HG02610 (cell line): ENCODE measurements around the gene ELANE.
"Not testable (repeated sequence)": the region's sequence is repeated elsewhere in the genome, so short reads cannot be mapped to it uniquely, and the experiment has no call there.

Source experiments
- ATAC-seq: cut with Tn5 transposase; IDR thresholded peaks from one replicate; pipeline ENCODE4 v1.9.1; 2021; ENCODE audit warnings: mild to moderate bottlenecking, moderate library complexity; ENCODE audit not compliant: unreplicated experiment

Gene ELANE

DNA sequence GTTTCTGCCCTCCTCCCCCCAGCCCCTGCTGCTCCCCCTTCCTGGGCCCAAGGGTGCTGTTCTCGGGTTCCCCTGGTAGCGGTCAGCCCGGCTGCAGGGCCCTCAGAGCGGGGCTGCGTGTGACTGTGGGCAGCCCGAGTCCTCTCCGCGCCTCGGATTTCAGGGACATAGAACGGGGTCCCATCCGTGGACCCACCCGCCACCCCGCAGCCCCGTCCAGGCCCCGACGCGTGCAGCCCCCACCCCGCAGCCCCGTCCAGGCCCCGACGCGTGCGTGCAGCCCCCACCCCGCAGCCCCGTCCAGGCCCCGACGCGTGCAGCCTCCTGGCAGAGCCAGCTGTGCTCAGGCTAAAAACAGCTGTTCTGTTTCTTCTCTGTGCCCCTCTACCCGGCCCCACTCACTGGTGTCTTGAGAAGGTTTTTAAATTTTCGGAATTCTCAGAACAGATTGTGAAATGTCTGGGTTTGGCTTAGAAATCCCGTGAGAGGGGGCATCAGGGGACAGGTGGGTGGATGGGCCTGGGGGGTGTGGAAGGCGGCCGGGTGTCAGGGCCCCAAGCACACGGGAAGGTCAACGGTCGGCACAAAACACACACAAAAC lies 16.8 kb upstream of the ELANE start:
- no peak for ATAC-seq

GRCh38 chr19:840519-841206 lies 11.4 kb upstream of the ELANE start, which contains the start of gene PRTN3:
PRTN3 (plus strand) TSS chr19:840999; CDS start chr19:841009, 10 bp downstream.
- ATAC-seq = no peak

GRCh38 chr19:842802-843179 lies 9.3 kb upstream of the ELANE start:
- not testable (repeated sequence) for ATAC-seq

DNA sequence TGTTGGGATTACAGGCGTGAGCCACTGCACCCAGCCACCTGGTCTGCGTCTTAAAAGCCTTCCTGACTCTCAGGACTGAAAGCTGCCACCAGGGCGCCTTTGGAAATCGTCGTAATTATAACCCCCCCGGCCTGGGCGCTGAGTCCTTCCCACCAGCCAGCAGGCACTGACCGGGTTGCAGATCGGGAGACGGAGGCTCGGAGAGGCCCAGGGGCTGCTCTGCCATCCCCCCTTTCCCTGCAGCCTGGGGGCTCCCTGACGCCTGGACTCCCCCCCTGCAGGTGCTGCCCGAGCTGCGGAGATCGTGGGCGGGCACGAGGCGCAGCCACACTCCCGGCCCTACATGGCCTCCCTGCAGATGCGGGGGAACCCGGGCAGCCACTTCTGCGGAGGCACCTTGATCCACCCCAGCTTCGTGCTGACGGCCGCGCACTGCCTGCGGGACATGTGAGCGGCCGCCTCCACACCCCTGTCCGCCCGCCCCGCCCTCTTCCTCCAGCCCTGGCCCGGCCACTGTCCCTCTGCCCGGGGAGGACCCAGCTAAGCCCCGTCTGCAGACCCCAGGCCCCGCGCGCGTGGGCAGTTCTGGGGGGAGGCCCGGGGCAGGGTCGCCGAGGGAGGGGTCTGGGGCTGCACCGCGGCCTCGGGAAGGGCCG lies 8.8 kb upstream of the ELANE start:
- ATAC-seq = no peak

- ATAC-seq = no peak
These were observed 8.1 kb upstream of the ELANE start for GRCh38 chr19:843836-844545.

DNA sequence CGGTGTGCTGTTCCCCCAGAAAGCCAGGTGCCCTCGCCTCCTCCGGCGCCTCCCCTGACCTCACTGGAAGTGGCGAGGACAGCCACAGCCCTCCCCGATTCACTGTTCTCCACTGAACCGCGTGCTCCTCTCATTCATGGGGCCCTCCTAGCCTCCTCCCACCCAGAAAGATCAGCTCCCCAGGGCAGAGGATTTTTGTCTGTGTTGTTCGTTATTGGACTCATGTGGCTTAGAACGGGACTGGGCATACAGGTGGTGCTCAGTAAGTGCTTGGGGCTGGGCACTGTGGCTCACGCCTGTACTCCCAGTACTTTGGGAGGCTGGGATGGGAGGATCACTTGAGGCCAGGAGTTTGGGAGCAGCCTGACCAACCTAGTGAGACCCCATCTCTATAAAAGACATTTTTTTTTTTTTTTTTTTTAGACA lies 7.5 kb upstream of the ELANE start:
- ATAC-seq = no peak

GRCh38 chr19:845707-846521 lies 6.2 kb upstream of the ELANE start:
- ATAC-seq = no peak

- ATAC-seq = no peak
These were observed 3.6 kb upstream of the ELANE start for GRCh38 chr19:848386-848921.

DNA sequence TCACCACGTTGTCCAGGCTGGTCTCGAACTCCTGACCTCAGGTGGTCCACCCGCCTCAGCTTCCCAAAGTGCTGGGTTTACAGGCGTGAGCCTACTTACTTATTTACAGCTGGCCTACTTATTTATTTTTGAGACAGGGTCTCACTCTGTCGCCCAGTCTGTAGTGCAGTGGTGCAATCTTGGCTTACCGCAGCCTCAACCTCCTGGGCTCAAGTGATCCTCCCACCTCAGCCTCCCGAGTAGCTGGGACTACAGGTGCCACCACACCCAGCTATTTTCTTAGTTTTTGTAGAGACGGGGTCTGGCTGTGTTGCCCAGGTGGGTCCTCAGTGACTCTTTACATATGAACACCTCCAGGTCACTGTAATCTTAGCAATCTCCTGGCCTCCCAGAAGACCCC lies 2.9 kb upstream of the ELANE start:
- ATAC-seq = not testable (repeated sequence)

- no peak for ATAC-seq
These were observed 1.7 kb upstream of the ELANE start for GRCh38 chr19:850221-850978.

DNA sequence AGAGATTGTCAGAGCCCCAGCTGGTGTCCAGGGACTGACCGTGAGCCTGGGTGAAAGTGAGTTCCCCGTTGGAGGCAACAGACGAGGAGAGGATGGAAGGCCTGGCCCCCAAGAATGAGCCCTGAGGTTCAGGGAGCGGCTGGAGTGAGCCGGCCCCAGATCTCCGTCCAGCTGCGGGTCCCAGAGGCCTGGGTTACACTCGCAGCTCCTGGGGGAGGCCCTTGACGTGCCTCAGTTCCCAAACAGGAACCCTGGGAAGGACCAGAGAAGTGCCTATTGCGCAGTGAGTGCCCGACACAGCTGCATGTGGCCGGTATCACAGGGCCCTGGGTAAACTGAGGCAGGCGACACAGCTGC lies 1.1 kb upstream of the ELANE start:
- no peak for ATAC-seq

DNA sequence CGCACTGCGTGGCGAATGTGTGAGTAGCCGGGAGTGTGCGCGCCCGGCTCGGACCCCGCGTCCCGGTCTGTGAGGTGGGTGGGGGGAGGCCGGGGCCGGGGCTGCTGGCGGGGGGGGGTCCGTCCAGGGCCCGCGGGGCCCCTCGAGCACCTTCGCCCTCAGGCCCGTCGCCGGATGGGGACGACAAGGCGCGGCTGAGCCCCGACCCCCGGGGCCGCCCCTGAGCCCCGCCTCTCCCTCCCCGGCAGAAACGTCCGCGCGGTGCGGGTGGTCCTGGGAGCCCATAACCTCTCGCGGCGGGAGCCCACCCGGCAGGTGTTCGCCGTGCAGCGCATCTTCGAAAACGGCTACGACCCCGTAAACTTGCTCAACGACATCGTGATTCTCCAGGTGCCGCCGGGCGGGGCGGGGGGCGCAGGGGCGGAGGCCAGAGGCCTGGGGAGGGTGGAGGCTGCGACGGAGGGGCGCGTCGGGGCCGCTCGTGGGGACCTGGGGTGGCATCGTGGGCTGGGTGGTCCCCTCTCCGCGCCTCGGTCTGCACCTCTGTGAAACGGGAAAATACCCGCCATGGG lies 997 bp downstream of the ELANE start:
- no peak for ATAC-seq

GRCh38 chr19:853614-854220 lies 1.6 kb downstream of the ELANE start:
- not testable (repeated sequence) for ATAC-seq

- ATAC-seq = no peak
These were observed 2.4 kb downstream of the ELANE start for GRCh38 chr19:854549-854948.

DNA sequence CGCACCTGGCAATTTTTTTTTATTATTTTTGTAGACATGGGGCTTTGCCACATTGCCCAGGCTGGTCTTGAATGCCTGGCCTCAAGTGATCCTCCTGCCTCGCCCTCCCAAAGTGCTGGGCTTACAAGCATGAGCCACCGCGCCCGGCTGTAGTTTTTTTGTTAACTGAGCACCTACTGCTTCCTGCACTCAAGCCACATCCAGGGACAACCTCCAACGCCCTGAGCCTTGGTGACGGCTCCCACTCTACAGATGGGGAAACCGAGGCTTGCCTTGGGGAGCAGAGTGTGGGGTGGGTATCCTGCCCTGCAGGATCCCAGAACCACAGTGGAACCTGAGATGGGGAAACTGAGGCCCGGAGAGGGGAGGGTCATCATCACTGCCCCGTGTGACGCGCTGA lies 3.0 kb downstream of the ELANE start:
- ATAC-seq = no peak

DNA sequence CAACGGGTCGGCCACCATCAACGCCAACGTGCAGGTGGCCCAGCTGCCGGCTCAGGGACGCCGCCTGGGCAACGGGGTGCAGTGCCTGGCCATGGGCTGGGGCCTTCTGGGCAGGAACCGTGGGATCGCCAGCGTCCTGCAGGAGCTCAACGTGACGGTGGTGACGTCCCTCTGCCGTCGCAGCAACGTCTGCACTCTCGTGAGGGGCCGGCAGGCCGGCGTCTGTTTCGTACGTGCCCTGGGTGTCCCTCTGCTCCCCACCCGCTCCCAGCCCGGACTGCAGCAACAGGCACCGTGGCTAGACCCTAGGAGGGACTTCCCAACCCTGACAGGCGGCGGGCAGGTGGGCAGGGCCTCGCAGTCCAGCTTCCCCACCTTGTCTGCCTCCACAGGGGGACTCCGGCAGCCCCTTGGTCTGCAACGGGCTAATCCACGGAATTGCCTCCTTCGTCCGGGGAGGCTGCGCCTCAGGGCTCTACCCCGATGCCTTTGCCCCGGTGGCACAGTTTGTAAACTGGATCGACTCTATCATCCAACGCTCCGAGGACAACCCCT lies 3.5 kb downstream of the ELANE start:
- no peak for ATAC-seq

- ATAC-seq = no peak
These were observed 6.2 kb downstream of the ELANE start for GRCh38 chr19:858284-858683.

GRCh38 chr19:858868-859843 lies 7.1 kb downstream of the ELANE start, which contains the start of gene CFD:
CFD (plus strand) TSS chr19:859664; CDS start chr19:859690, 26 bp downstream.
- no peak for ATAC-seq
